ENCODE results near the gene PIP4K2C. TPM values are rescaled to one million over a fixed set of nuclear protein-coding genes. Genes with fewer than 3 reads are reported as not detected.
"Not testable (repeated sequence)": the region's sequence is repeated elsewhere in the genome, so short reads cannot be mapped to it uniquely, and the experiment has no call there.

The PIP4K2C gene
- total RNA-seq, 1 donor = 19.4 TPM

GRCh38 chr12:57586128-57586527 is 4.9 kb upstream of the PIP4K2C start:
- no peak for TF ChIP-seq CTCF (IDR thresholded peaks at IDR 0.05; ENCODE audit: insufficient read depth, low read length)
- DNase-seq (ENCODE audit: low read depth) = no peak

GRCh38 chr12:57586832-57587429 is 4.1 kb upstream of the PIP4K2C start:
- TF ChIP-seq CTCF (IDR thresholded peaks at IDR 0.05; ENCODE audit: insufficient read depth, low read length) = no peak
- DNase-seq (ENCODE audit: low read depth) = no peak
- H3K4me3 ChIP-seq (ENCODE audit: low read depth, low read length) = no peak overlapping the region

More at GRCh38 chr12:57586128-57586527, 4.9 kb upstream of the PIP4K2C start:
- H3K4me3 ChIP-seq (ENCODE audit: low read depth, low read length) = no peak overlapping the region

- H3K4me3 ChIP-seq (ENCODE audit: low read depth, low read length); DNase-seq (ENCODE audit: low read depth): not testable (repeated sequence)
Observed at GRCh38 chr12:57588951-57589610, 1.9 kb upstream of the PIP4K2C start.

- no peak for DNase-seq (ENCODE audit: low read depth)
- no peak for TF ChIP-seq CTCF (IDR thresholded peaks at IDR 0.05; ENCODE audit: insufficient read depth, low read length)
- H3K4me3 ChIP-seq (ENCODE audit: low read depth, low read length) = peak overlapping the region; percentile 82
Observed at GRCh38 chr12:57590479-57590863, 521 bp upstream of the PIP4K2C start.

GRCh38 chr12:57591782-57592325 is 862 bp downstream of the PIP4K2C start:
- H3K4me3 ChIP-seq (ENCODE audit: low read depth, low read length) = peak overlapping the region; percentile 82
- no peak for DNase-seq (ENCODE audit: low read depth)
- no peak for TF ChIP-seq CTCF (IDR thresholded peaks at IDR 0.05; ENCODE audit: insufficient read depth, low read length)

GRCh38 chr12:57592551-57593165 is 1.7 kb downstream of the PIP4K2C start:
- no peak for TF ChIP-seq CTCF (IDR thresholded peaks at IDR 0.05; ENCODE audit: insufficient read depth, low read length)
- H3K4me3 ChIP-seq (ENCODE audit: low read depth, low read length) = no peak overlapping the region
- no peak for DNase-seq (ENCODE audit: low read depth)

- DNase-seq (ENCODE audit: low read depth) = no peak
- no peak for TF ChIP-seq CTCF (IDR thresholded peaks at IDR 0.05; ENCODE audit: insufficient read depth, low read length)
- H3K4me3 ChIP-seq (ENCODE audit: low read depth, low read length) = no peak overlapping the region
Observed at GRCh38 chr12:57593187-57593586, 2.2 kb downstream of the PIP4K2C start.

Data from fibroblast of the aortic adventitia (primary cell).